GM12891 (cell line): Measurements from ENCODE around the gene PAX7.

Experiments used
- POLR2A ChIP-seq: IDR thresholded peaks from 2 replicates; pipeline ENCODE4 v1.6.1; 2011; ENCODE audit warnings: low read depth, low read length, control low read depth
- POLR2AphosphoS5 ChIP-seq: IDR thresholded peaks from 2 replicates; pipeline ENCODE4 v1.6.1; 2011; ENCODE audit warnings: low read depth, low read length, control low read depth
- POU2F2 ChIP-seq: IDR thresholded peaks from 2 replicates; pipeline ENCODE4 v1.6.1; 2011; ENCODE audit warnings: low read depth, mild to moderate bottlenecking, control low read depth, low read length, moderate library complexity
- SPI1 ChIP-seq: IDR thresholded peaks from 2 replicates; pipeline ENCODE4 v1.6.1; 2011; ENCODE audit warnings: low read depth, low read length, control low read depth

GRCh38 chr1:18653916-18654315 lies 23.3 kb downstream of the PAX7 start:
- no peak for TF ChIP-seq POU2F2
- TF ChIP-seq POLR2A: no peak
- TF ChIP-seq SPI1: no peak
- no peak for TF ChIP-seq POLR2AphosphoS5
